Thyroid gland (tissue), 4 donors: Measurements from ENCODE around the gene CLEC20A.

Source experiments
- POLR2A ChIP-seq, 2 donors: fragments of 450-650 bp; IDR thresholded peaks; one replicate each; pipeline ENCODE4 v1.6.1; 2017; ENCODE audit warnings: antibody characterized with exemption in 2 of 2, mild to moderate bottlenecking in 2 of 2, moderate library complexity in 1 of 2
- TF ChIP-seq, protein P1 (sequence below), 6 experiments: fragments of 200-600 bp in 3 of 6; fragments of 450-650 bp in 3 of 6; sonication (generic) in 3 of 6; IDR thresholded peaks; one replicate each; pipeline ENCODE4 v1.5.1; 2016 to 2019; ENCODE audit warnings: antibody characterized with exemption in 6 of 6, mild to moderate bottlenecking in 2 of 6, inconsistent platforms in 1 of 6, moderate library complexity in 1 of 6

DNA sequence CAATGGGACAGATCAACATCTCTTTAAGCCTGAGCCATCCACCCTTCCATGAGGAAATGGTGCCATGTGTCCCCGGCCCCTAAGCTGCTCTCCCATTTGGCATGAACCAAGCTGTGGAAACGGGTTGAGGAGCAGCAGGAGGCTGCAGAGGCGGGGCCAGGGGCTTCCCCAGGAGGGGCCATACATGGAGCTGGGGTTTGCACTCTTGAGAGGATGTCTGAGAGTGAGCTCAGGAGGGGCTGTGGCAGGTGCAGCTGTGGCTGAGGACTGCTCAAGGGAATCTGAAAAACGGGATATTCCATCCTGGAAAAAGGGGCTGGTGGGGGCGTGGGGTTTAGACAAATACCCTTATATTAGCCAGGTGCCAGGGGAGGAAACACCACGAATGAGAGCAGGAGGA, 7.1 kb upstream of the CLEC20A start:
- TF ChIP-seq, protein P1, sequence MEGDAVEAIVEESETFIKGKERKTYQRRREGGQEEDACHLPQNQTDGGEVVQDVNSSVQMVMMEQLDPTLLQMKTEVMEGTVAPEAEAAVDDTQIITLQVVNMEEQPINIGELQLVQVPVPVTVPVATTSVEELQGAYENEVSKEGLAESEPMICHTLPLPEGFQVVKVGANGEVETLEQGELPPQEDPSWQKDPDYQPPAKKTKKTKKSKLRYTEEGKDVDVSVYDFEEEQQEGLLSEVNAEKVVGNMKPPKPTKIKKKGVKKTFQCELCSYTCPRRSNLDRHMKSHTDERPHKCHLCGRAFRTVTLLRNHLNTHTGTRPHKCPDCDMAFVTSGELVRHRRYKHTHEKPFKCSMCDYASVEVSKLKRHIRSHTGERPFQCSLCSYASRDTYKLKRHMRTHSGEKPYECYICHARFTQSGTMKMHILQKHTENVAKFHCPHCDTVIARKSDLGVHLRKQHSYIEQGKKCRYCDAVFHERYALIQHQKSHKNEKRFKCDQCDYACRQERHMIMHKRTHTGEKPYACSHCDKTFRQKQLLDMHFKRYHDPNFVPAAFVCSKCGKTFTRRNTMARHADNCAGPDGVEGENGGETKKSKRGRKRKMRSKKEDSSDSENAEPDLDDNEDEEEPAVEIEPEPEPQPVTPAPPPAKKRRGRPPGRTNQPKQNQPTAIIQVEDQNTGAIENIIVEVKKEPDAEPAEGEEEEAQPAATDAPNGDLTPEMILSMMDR (IDR thresholded peaks at IDR 0.05) = no peak
- TF ChIP-seq POLR2A (IDR thresholded peaks at IDR 0.05) = no peak
